Measurements from ENCODE around the gene CD28.

GRCh38 chr2:203710226-203710625 is 3.8 kb downstream of the CD28 start:
- no peak for TF ChIP-seq EZH2 (IDR thresholded peaks at IDR 0.05; ENCODE audit: borderline replicate concordance, control insufficient read depth, low read depth, low read length)
- TF ChIP-seq ZNF274 (IDR thresholded peaks at IDR 0.05; ENCODE audit: insufficient read depth, insufficient read length), result no peak
- TF ChIP-seq BCL11A (IDR thresholded peaks at IDR 0.05; ENCODE audit: low read depth, low read length), result no peak
- no peak for TF ChIP-seq RAD21 (IDR thresholded peaks at IDR 0.05; ENCODE audit: insufficient read depth, low read depth, low read length)
- TF ChIP-seq, protein P1, sequence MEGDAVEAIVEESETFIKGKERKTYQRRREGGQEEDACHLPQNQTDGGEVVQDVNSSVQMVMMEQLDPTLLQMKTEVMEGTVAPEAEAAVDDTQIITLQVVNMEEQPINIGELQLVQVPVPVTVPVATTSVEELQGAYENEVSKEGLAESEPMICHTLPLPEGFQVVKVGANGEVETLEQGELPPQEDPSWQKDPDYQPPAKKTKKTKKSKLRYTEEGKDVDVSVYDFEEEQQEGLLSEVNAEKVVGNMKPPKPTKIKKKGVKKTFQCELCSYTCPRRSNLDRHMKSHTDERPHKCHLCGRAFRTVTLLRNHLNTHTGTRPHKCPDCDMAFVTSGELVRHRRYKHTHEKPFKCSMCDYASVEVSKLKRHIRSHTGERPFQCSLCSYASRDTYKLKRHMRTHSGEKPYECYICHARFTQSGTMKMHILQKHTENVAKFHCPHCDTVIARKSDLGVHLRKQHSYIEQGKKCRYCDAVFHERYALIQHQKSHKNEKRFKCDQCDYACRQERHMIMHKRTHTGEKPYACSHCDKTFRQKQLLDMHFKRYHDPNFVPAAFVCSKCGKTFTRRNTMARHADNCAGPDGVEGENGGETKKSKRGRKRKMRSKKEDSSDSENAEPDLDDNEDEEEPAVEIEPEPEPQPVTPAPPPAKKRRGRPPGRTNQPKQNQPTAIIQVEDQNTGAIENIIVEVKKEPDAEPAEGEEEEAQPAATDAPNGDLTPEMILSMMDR (IDR thresholded peaks at IDR 0.05 in 2 of 3, conservative IDR thresholded peaks at IDR 0.05 in 1 of 3; ENCODE audit: control insufficient read depth in 2 of 3, extremely low read depth in 1 of 3, insufficient read depth in 1 of 3, low read depth in 3 of 3, low read length in 3 of 3), result no peak
- no peak for TF ChIP-seq POLR2A (IDR thresholded peaks at IDR 0.05; ENCODE audit: low read depth, low read length)
- no peak for TF ChIP-seq REST (IDR thresholded peaks at IDR 0.05; ENCODE audit: low read depth, low read length)
- no peak for TF ChIP-seq SMC3 (IDR thresholded peaks at IDR 0.05; ENCODE audit: borderline replicate concordance, low read length)
- TF ChIP-seq CHD2 (IDR thresholded peaks at IDR 0.05; ENCODE audit: borderline replicate concordance, low read depth, low read length), result no peak
- TF ChIP-seq YY1 (IDR thresholded peaks at IDR 0.05; ENCODE audit: low read depth, low read length), result no peak
- no peak for TF ChIP-seq SPI1 (IDR thresholded peaks at IDR 0.05; ENCODE audit: borderline replicate concordance, insufficient read depth, low read depth, low read length)
- no peak for TF ChIP-seq POLR2AphosphoS5 (IDR thresholded peaks at IDR 0.05; ENCODE audit: low read length)

All from GM12878 (cell line).